ENCODE data around the gene PEX5.

The PEX5 gene

DNA sequence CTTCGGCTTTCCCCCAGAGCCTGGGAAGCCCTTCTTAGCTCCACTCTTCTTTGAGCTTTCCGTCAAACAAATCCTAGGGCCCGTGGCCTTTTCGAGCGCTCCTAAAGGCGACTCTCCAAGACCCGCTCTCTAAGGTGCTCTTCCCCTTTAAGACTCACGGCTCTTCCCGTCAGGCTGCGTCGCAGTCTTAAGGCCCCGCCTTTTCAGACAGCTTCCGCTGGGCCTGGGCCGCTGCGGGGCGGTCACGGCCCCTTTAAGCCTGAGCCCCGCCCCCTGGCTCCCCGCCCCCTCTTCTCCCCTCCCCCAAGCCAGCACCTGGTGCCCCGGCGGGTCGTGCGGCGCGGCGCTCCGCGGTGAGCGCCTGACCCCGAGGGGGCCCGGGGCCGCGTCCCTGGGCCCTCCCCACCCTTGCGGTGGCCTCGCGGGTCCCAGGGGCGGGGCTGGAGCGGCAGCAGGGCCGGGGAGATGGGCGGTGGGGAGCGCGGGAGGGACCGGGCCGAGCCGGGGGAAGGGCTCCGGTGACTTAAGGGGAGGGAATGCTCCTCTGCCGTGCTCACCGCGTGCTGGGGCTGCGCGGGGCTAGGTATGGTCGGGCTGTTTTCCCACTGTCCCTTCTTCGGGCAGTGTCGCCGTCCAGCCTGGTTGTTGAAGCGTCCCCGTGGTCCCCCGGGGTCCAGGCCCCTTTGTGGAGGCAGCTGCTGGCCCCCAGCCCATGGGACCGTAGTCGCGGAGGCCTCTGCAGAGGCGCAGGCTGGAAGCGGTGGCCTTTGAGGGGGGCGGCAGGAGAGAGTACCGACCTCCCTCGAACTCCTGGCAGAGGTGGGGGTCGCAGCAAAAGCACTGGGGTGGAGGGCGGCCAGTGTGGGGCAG is at the start of gene PEX5:
TSS of gene PEX5 (plus strand) at position 289 of the 870 bp plus-strand sequence. CDS start 692 bp downstream, outside the sequence.
- DNase-seq: peak; percentile 98

DNA sequence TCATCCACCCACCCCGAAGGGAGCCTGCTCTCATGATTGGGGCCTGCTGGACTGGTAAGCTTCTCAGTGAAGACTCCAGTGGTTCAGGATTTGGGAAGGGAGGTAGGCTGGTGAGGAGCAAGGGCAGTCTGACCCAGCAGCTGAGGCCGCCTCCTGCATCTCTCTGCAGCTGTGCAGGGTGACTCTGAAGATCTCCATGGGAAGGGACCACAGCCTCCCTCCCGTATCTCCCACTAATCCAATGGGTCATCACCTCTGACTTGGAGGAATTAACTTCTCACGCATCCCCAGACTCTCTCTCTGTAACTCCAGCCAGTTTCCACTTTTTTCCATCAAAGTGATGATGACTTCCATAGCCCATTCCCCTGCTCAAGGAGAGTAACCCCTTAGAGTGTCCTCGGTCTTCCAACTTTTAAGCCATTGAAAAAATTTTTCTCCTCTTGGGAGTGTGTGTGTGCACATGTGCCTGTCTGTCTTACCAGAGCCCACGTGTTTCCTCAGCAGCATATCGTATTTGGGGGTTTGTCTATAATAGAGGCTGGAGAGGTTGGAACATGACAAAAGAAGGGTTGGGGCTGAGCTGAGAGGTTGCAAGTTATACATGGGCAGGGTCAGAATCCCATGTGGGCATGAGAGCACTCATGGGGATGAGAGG is 48.0 kb upstream of the PEX5 start:
- no peak for DNase-seq

DNA sequence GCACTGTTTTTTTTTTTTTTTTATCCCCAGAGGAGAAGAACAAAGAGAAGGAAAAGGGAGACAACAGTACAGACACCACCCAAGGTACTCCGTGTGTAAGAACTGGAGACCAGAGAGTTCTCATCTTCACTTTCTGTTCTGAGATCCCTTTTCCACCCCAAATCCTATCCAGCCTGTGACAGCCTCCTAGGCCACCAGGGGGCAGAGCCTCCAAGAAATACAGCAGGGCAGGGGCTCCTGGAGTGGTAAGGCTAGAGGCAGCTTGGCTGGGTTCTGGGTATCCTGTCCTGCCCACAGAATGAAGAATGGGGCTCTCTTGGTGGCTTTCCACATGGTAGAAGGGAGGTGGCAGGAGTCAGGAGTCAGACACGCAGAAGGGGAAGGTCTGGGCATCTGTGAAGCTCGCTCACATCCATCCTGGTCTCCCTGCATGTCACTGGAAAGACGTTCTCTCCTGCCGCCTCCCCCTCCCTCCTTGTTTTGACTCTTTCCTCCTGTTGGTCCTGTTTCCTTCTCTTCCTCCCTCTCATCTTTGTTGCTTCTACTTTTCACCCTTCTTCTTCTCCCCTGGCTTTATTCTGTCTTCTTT is 47.3 kb upstream of the PEX5 start:
- peak; percentile 53 for DNase-seq

DNA sequence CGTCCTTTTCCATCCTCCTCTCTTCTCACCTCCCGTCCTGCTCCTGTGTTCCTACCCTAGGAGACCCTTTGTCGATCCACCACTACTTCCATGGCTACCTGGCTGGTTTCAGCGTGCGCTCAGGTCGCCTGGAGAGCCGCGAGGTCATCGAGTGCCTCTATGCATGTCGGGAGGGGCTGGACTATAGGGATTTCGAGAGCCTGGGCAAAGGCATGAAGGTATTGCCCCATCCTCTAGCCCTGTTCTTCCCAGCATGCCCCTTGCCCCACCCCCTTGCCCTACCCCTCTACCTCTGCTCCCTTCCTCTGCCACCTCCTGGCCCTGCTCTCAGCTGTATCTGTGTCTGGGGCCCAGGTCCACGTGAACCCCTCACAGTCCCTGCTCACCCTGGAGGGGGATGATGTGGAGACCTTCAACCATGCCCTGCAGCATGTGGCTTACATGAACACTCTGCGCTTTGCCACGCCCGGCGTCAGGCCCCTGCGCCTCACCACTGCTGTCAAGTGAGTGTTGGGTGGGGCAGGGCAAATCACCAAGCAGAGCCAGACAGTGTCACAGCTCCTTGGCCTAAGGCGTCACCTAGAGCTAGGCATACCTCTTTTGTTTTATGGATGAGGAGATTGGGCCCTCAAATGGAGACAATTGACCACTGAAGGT is 46.5 kb upstream of the PEX5 start:
- DNase-seq: no peak

DNA sequence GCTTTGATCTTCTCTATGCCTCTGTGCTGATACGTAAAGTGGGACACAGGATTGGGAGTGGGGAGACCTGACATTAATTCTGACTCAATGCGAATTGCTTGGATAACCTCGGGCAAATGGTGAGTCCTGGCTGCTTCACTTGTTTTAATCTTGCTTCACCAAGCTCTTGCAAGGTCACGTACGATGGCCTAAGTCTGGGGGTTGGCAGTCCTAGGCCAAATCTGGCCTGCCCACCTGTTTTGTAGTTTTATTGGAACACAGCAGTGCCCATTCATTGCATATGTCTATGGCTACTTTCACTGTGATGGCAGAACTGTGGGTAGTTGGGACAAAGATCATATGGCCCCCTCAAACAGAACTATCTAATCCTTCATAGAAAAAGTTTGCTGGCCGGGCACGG is 45.9 kb upstream of the PEX5 start:
- DNase-seq: no peak

DNA sequence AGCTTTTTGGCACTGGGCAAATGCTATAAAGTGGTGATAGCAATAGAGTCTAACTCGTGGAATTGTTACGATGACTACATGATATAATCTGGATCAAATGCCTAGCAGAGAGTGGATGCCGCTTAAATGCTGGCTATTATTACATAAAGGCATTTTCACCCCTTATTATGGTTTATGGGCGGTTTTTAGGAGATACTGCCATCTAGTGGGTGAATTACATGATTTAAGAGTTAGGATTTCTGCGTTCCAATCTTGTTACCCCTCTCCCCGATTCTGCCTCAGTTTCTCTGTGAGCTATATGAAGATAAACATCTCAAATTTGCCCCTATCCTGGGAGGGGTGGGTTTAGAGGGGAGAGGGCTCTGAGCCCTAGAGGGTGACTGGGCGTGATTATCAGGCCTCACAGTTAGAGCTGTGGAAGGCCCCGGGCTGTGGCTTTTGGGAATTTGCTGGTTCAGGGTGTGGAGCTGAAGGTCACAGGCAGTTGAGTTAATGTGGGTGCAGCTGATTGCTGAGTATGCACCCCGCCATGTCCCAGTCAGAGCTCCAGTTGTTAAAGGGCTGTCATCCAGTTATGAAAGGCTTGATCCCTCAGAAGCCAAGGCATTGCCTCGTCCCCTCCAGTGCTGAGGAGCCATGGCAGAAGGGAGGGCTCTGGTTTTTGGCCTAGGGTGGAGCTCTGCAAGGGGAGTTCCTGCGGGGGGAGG is 44.9 kb upstream of the PEX5 start:
- DNase-seq: peak; percentile 68

DNA sequence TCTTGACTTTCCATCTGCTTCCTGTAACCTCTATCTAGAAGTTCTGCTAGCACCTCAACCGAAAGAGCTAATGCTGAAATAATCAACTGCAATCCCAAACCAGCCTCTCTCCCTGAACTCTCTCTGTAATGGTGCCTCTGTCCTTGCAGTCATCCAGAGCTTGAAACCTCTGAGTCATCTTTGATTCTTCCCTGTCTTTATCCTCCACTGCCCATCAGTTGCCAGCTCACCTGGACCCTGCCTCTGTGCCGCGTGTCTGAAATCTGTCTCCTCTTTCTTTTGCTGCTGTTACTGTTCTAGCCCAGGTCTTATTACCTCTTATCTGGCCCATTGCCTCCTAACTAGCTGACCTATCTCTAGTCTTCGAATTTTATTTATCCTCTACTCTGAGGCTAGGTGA is 43.8 kb upstream of the PEX5 start:
- no peak for DNase-seq

DNA sequence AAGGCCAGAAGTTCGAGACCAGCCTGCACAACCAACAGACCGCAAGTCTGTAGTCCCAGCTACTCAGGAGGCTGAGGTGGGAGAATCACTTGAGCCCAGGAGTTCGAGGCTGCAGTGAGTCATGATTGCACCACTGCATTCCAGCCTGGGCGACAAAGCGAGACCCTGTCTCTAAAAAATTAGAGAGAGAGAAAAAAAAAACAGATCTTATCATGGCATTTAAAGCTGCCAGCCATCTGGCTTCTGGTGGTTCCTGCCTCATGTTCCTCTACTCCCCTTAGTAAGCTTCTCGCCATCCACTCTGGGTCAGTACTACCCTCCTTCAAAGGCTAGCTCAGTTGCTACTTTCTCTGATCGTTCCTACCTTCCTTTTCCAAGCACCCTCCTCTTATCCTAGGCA is 43.3 kb upstream of the PEX5 start:
- DNase-seq: no peak

DNA sequence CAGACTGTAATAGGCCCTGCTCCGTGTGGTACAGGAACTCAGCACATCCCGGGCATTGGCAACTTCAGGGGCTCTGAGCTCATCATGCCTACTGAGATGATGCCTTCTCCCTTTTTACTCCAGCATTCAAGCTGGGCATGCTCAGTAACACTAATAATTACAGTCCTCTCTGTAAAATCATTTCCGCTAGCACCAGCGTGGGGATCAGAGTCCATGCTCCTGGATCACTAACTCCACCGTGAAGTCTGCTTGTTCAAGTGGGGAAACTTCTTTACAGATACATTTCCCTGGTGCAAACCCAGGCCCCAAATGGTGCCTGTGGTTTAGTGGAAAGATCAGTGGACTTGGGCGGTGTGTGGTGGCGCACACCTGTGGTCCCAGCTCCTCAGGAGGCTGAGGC is 42.6 kb upstream of the PEX5 start:
- DNase-seq: no peak

DNA sequence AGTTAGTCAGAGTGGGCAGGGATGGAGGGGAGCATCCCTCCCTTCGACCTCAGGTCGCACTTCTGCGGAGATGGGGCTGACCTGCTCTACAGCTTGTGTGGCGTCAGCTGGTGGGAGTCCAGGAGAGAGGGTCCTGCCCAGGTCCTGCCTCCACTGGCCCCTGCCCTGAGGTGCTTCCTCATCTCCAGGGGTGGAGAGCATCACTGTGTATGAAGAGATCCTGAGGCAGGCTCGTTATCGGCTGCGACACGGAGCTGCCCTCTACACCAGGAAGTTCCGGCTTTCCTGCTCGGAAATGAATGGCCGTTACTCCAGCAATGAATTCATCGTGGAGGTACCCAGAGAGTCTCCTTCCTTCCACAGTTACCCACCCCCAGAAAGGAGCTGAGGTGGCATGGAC is 39.1 kb upstream of the PEX5 start:
- DNase-seq: no peak

DNA sequence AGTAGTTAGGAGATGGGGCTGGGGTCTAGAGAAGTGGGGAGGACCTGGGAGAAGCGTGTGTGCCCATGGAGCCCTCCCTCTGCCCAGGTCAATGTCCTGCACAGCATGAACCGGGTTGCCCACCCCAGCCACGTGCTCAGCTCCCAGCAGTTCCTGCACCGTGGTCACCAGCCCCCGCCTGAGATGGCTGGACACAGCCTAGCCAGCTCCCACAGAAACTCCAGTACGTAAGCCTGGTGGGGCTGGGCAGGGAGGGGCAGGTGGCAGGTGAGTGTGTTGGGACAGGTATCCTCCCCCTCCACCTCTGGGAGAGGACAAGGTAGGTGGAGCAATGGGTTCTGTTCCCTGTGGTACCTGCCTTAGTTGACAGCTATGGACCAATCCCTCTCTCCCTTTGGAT is 38.6 kb upstream of the PEX5 start:
- DNase-seq: no peak

DNA sequence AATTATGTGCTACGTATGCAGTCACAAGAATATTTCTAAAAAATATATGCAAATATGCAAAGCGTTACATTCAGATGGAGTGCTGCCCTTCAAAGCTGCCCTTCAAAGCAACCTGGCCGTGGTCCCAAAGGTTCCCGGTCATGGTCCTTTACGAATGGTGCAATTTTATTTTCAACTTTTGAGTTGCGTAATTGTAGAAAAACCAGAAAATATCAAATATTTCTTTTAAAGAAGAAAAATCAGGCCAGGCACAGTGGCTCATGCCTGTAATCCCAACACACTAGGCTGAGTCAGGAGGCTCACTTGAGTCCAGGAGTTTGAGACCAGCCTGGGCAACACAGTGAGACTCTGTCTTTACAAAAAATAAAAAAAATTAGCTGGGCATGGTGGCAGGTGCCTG is 38.0 kb upstream of the PEX5 start:
- DNase-seq: no peak

DNA sequence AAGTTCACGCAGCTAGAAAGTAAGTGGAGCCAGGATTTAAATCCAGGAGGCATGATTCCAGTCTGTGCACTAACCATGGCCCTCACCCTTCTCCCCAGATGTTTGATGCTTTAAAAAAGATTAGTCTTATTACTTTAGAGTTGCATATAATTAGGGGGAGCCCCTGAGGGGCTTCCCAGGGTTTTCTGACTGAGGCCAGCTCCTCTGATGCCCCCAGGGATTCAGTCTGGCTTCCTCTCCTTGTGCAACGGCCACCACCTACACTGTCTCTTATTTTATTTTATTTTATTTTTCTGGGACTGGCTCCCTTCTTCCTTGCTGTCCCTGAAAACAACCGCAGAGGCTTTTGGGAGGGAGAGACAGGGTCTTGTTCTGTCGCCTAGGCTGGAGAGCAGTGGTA is 36.7 kb upstream of the PEX5 start:
- DNase-seq: no peak

DNA sequence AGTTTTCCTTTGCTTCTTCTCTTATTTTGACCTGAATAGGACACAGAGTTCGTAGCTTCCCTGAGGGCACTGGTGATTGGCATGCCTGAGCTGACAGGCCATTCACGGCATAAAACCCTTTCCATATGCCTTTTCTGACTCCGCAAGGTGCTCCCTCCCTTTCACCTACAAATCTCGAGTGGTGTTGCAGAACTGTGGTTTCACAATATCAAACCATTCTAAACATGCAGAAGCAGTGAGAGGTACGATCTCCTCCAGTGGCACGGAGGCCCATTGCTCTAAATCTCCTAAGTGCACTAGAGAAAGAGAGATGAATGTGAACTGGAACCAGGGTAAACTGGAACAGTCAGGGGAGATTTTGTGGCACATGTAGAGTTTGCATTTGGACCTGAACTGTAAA is 35.4 kb upstream of the PEX5 start:
- DNase-seq: no peak

DNA sequence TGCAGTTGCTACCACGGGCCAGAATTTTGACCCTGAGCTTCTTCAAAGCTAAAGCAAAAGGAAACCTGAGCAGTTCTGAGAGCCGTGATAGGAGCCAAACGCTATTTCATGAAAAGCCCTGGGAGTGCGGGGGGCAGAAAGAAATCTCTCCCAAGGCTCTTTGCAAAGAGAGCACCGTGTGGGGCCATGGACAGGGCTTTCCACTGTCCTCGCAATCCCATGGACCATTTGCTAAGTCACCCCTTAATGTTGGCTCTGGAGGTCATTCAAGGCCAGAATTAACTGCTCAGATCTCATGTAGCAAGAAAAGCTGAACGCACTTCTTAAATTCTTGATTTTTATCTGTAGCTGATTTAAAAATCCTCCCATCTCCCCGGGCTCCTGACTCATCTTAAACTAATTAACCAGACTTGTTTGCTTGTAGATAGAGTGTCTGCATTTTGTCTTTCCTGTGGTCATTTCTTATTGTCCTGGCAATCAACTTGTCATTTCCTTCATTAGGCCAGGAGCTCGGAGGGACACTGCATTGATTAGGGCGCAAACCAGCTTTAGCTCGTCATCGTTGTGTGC is 34.5 kb upstream of the PEX5 start:
- no peak for DNase-seq

DNA sequence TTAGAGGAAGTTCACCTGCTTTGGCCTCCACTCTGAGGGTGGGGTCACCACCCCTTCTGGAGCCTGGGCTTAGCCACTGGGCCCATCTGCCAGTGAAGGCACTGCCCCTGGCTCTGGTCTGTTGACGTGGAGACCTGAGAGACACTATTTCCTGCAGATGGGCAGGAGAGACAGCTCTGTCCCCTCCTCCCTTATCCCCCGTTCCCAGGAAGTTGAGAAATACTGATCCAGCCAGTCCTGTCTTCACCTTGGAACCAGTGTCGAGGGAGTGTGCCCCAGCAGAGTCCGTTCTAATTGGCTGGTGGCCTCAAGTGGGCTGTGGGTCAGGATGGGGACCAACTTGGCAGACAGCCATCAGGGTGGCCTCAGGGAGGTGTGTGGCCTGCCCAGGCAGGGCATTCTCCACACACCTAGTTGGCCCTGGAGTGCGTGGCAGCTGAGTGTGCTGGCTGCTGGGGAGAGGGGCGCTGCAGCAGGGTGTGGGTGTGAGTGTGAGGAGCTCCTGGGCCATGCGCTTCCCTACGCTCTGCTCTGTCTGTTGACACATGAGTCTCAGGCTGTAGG is 33.9 kb upstream of the PEX5 start:
- no peak for DNase-seq

DNA sequence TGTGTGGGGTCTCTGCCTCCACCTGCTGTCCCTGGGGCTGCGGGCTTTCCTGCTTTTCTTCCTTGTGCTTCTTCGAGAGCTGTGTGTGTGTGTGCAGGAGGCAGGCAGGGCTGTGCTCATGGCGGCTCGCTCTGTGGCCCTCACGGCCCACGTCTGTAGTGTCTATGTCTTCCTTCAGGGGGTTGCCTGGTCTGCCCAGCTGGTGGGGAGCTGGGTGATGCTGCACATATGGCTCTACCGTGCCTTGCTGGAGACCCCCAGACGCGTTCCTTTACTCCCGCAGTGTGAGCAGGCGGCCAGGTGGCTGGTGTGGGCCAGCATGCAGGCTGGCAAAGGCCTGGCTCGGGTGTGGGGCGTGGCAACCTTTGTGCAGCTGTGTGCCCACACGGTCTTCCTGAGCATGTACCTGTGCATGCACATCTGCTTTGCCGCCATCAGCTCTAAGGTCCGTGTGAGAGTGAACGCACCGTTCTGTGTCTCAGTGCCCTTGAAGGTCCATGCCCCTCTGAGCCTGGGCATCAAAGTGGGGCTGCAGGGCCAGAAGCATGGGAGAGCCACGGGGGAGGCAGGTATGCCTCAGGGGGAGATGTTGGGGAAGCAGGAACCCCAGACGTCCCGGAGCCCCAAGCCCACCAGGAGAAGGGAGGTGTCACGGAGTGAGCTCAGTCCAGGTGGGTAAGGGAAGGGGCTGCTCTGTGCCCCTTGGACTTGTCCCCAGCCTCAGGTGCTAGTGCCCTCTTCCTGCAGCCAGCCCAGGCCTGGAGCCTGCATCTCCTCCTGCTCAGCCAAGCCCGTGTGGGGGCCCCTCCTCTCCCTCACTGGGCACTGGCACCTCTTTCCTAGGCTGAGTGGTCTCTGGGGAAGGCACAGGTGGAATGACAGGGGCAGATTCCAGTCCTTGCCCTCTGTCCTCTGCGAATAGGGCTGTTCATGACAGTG is 33.0 kb upstream of the PEX5 start:
- no peak for DNase-seq

DNA sequence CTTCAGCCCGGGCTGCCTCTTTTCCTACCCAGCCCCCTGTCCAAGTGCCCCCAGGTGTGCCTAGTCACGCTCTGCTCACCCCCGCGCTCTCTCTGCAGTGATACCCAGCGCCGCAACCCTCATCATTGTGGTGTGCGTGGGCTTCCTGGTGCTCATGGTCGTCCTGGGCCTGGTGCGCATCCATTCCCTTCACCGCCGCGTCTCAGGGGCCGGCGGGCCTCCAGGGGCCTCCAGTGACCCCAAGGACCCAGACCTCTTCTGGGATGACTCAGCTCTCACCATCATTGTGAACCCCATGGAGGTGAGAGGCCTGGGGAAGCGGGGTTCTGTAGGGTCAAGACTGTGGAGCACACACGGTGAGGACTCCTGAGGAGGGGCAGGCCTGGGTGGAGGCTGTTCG is 32.1 kb upstream of the PEX5 start:
- DNase-seq: no peak

DNA sequence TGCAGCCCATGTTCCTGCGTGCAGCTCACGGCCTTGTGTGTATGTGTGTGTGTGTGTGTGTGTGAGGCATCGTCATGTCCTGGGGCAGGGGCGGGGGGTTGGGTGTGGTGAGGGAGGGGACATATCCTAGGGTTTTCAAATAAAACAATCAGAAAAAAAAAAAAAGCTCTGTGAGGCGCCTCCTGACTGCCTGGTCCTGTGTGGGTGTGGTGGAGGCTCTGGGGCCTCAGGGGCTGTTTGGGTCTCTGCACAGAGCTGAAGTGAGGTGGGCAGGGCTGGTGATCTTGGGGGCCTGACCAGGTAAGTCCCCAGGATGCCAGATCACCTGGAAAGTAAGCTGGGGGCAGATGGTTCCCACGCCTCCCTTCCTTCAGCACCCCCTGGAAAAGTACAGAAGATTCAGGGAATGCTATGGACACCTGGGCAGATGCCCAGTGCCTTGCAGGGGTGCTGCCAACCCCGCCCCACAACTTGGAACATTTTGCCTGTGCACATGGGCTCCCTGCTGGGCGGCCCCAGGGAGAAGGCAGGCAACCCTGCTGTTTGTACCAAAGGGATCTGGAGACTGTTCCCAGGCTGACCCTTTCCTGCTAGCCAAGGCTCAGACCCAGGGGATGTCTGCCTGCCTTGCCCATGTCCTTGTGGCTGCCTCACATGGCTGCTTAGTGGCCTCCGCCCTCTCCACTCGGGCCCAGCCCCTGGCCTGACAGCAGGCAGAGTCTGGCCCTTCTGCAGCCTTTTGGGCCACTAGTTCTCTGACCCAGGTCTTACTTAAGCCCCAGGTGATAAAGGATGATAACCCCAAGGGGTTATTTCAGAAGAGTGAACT is 30.5 kb upstream of the PEX5 start:
- no peak for DNase-seq

DNA sequence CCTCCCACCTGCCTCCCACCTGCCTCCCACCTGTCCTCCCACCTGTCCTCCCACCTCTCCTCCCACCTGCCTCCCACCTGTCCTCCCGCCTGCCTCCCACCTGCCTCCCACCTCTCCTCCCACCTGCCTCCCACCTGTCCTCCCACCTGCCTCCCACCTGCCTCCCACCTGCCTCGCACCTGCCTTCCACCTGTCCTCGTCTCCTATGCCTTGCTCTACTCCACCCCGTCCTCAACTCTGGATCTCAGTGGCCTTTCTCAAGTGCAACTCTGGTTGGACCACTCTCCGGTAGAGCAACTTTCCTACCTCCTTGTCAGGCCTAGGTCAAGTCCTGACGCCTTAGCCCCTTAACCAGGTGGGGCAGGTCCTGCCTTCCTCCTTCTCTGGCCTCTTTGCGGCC is 29.3 kb upstream of the PEX5 start:
- no peak for DNase-seq
